Neutrophil (primary cell): Measurements from ENCODE around the gene FAAP20.

Source experiments
- H3K27ac ChIP-seq: fragments of 200-600 bp; sonication (generic); 2 replicates; pipeline ENCODE4 v1.5.1; 2016; ENCODE audit warnings: mild to moderate bottlenecking, moderate library complexity
- H3K27me3 ChIP-seq: fragments of 200-600 bp; sonication (generic); 2 replicates; pipeline ENCODE4 v1.6.0; 2016; ENCODE audit warnings: mild to moderate bottlenecking
- H3K36me3 ChIP-seq: fragments of 200-600 bp; sonication (generic); 2 replicates; pipeline ENCODE4 v1.5.1; 2017
- H3K4me1 ChIP-seq, 2 experiments: fragments of 200-600 bp in 1 of 2; sonication (generic) in 1 of 2; 1 replicate in 1 of 2; 2 replicates in 1 of 2; pipeline versions ENCODE4 v1.5.1 to v1.6.1; 2013 to 2016; ENCODE audit warnings: low read depth in 1 of 2, low read length in 1 of 2, mild to moderate bottlenecking in 1 of 2, moderate library complexity in 1 of 2; ENCODE audit not compliant: control insufficient read depth in 1 of 2, insufficient read depth in 1 of 2
- H3K4me3 ChIP-seq, 2 experiments: fragments of 200-600 bp in 1 of 2; sonication (generic) in 1 of 2; 1 replicate in 1 of 2; 2 replicates in 1 of 2; pipeline ENCODE4 v1.5.1; 2013 to 2016; ENCODE audit warnings: low read depth in 1 of 2, low read length in 1 of 2, mild to moderate bottlenecking in 1 of 2, moderate library complexity in 1 of 2
- H3K9me3 ChIP-seq: fragments of 200-600 bp; sonication (generic); 2 replicates; pipeline ENCODE4 v1.5.1; 2016
- TF ChIP-seq, protein P1 (sequence below): fragments of 200-600 bp; sonication (generic); IDR thresholded peaks from 2 replicates; pipeline ENCODE4 v1.5.1; 2016; ENCODE audit warnings: antibody characterized with exemption

FAAP20 gene

DNA sequence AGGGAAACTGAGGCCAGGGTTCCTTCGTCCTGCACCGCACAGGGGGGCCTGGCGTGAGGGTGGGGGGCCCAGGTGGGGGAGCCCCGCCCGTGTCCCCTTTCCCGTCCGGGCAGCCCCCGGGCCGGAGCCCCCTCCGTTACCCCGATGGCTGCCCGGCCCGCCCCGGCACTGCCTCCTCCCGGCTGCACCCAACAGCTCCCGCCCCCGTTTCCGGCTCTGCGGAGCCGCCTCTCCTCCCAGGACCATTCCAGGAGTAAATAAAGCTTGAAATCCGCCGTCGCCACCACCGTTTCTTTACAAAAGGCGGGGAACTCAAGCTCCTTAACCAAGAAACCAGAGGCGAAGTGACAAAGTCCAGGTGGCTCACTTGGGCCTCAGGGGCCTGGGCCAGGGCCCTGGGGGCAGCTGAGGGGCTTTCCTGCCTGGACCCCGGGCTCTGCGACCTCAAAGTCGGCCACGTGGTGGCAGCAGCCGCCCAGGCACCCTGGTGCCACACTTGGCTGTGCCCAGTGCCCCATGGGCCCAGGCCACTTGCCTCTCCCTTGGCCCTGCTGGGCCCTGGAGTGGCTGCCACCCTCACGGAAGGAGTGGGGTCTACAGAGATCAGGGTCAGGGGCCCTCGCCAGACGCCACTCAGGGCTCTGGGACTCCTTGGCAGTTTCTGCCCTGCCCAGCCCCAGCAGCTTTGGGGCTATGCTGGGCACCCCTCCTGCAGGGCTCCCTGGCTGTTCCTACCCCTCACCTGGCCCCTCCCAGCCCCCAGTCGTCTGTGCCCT lies 514 bp upstream of the FAAP20 start:
- TF ChIP-seq, protein P1, sequence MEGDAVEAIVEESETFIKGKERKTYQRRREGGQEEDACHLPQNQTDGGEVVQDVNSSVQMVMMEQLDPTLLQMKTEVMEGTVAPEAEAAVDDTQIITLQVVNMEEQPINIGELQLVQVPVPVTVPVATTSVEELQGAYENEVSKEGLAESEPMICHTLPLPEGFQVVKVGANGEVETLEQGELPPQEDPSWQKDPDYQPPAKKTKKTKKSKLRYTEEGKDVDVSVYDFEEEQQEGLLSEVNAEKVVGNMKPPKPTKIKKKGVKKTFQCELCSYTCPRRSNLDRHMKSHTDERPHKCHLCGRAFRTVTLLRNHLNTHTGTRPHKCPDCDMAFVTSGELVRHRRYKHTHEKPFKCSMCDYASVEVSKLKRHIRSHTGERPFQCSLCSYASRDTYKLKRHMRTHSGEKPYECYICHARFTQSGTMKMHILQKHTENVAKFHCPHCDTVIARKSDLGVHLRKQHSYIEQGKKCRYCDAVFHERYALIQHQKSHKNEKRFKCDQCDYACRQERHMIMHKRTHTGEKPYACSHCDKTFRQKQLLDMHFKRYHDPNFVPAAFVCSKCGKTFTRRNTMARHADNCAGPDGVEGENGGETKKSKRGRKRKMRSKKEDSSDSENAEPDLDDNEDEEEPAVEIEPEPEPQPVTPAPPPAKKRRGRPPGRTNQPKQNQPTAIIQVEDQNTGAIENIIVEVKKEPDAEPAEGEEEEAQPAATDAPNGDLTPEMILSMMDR = peak; percentile 91
- Histone ChIP-seq H3K9me3 (no peaks in the 10 kb centered on the region), H3K27me3 (peaks cover 22% of the 10 kb centered on the region), H3K27ac (peak overlapping the region; percentile 87), H3K36me3 (peaks cover 3% of the 10 kb centered on the region), H3K4me3 (peak overlapping the region; percentile 79 to 94), H3K4me1 (peaks cover 21 to 40% of the 10 kb centered on the region in 2 experiments)

DNA sequence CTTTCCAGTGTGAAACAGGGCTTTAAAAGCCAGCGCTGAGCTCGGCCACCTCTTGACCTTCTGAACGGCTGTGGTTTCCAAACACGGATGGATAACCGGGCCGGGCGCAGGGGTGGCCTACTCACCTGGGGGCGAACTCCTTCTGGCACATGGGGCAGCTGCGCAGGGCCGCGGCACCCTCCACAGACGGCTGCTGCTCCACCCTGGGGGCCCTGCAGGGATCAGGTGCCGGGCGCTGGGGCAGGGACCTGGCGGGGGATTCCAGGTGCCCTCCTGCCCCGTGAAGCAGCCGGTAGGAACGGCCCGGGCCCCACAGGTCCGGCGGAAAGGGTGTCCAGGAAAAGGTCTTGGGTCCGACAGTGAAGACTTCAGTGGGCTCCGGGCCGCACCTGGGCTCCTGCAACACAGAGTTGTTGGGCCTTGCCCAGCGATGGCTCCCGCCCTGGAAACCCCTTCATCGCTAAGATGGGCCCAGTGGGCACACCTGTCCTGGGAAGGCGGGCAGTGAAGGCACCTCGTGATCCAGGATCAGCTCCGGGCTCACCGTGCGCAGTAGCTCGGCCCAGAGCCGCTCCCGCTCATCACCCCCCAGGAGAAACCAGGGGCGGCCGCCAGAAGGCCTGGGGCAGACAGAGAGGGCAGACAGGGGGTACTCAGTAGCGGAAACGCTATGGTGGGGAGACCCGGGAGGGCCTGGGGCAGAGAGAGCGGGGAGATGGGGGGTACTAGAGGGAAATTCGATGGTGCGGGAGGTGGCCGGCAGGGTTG lies 874 bp downstream of the FAAP20 start:
- H3K27me3 ChIP-seq = peaks cover 8% of the 10 kb centered on the region
- peak overlapping the region; percentile 87 for H3K27ac ChIP-seq
- TF ChIP-seq, protein P1 = no peak
- H3K4me3 ChIP-seq = peak overlapping the region; percentile 7 to 94
- H3K4me1 ChIP-seq = peaks cover 30 to 42% of the 10 kb centered on the region in 2 experiments
- peaks cover 3% of the 10 kb centered on the region for H3K36me3 ChIP-seq
- H3K9me3 ChIP-seq = no peaks in the 10 kb centered on the region

DNA sequence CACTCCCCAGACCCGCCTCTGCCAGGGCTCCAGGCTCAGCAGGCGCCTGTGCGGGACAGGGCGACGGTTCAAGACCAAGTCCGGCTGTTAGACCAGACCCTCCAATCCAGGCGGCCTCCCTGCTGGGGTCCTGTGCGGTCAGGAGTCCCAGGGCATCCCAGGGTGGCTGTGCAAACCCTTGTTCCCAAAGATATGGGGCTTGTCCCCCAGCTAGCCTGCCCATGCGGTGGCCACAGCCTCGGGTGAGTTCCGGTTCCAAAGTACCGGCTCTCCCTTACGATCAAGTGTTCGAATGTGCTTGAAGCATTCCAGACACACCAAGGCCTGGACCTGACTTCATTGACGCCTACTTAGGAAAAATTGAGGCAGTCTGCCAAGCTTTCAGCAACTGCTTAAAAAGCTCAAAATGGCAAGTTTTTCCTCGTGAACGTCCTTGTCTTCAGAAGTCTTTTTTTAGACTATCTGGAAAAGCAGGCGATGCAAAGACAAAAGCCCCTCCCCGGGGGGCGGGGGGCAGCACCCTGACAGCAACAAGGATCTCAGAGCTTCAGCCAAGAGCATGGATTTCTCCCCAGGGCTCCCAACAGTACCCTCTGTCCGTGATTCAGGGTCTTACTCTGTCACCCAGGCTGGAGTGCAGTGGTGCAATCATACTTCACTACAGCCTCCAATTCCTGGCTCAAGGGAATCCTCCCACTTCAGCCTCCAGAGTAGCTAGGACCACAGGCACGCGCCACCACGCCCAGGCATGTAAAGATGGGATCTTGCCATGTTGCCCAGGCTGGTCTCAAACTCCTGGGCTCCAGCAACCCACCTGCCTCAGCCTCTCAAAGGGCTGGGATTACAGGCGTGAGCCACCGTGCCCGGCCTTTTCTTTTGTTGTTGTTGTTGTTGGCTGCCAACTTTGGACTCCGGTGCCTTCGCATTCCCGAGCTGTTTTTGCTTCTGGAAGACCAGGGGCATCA lies 2.3 kb downstream of the FAAP20 start:
- Histone ChIP-seq H3K4me3 (no peak overlapping the region), H3K4me1 (peaks cover 30 to 42% of the 10 kb centered on the region in 2 experiments), H3K27ac (peak overlapping the region; percentile 13), H3K9me3 (no peaks in the 10 kb centered on the region), H3K36me3 (peaks cover 3% of the 10 kb centered on the region), H3K27me3 (no peaks in the 10 kb centered on the region)
- TF ChIP-seq, protein P1 = no peak

DNA sequence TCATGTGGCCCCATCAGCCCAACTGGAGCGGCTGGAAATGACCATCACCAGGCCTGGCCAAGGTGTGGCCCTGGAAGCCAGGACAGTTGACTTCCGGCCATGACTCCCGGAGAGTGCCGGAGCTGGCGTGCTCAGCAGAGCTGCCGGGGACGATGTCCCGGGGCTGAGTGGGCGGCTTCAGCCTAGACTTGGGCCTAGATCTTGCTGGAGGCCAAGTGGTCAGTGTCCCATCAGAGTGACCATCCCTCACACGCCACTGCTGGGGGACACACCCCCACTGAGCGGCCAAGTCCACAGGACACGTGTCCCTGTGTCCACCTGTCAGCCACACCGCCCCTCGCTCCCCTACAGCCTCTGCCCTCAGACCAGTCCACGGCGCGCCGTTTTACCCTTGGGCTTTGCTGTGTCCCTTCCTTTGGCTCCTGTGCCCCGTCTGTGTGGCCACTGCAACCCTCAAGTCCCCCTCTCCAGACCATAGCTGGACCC lies 4.0 kb downstream of the FAAP20 start:
- Histone ChIP-seq H3K27ac (peak overlapping the region; percentile 94), H3K9me3 (no peaks in the 10 kb centered on the region), H3K4me1 (peaks cover 30 to 42% of the 10 kb centered on the region in 2 experiments), H3K27me3 (no peaks in the 10 kb centered on the region), H3K4me3 (peak overlapping the region; percentile 65 to 73), H3K36me3 (peaks cover 17% of the 10 kb centered on the region)
- TF ChIP-seq, protein P1 = no peak
